ENCODE data around the gene CLHC1.

Gene CLHC1

GRCh38 chr2:55180374-55180773 is 51.7 kb downstream of the CLHC1 start:
- in situ Hi-C loops (cut with HindIII; ENCODE audit: low sequenced_read_pairs): no loop called here
- TF ChIP-seq, protein P1, sequence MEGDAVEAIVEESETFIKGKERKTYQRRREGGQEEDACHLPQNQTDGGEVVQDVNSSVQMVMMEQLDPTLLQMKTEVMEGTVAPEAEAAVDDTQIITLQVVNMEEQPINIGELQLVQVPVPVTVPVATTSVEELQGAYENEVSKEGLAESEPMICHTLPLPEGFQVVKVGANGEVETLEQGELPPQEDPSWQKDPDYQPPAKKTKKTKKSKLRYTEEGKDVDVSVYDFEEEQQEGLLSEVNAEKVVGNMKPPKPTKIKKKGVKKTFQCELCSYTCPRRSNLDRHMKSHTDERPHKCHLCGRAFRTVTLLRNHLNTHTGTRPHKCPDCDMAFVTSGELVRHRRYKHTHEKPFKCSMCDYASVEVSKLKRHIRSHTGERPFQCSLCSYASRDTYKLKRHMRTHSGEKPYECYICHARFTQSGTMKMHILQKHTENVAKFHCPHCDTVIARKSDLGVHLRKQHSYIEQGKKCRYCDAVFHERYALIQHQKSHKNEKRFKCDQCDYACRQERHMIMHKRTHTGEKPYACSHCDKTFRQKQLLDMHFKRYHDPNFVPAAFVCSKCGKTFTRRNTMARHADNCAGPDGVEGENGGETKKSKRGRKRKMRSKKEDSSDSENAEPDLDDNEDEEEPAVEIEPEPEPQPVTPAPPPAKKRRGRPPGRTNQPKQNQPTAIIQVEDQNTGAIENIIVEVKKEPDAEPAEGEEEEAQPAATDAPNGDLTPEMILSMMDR (IDR thresholded peaks at IDR 0.05; ENCODE audit: low read depth, low read length, missing control alignments): no peak
- no peak overlapping the region for H3K4me3 ChIP-seq (ENCODE audit: low read depth, low read length)
- DNase-seq (ENCODE audit: low read depth): no peak

GRCh38 chr2:55176094-55176415 is 56.0 kb downstream of the CLHC1 start:
- in situ Hi-C loops (cut with HindIII; ENCODE audit: low sequenced_read_pairs): no loop called here
- TF ChIP-seq, protein P1 (IDR thresholded peaks at IDR 0.05; ENCODE audit: low read depth, low read length, missing control alignments): no peak

DNA sequence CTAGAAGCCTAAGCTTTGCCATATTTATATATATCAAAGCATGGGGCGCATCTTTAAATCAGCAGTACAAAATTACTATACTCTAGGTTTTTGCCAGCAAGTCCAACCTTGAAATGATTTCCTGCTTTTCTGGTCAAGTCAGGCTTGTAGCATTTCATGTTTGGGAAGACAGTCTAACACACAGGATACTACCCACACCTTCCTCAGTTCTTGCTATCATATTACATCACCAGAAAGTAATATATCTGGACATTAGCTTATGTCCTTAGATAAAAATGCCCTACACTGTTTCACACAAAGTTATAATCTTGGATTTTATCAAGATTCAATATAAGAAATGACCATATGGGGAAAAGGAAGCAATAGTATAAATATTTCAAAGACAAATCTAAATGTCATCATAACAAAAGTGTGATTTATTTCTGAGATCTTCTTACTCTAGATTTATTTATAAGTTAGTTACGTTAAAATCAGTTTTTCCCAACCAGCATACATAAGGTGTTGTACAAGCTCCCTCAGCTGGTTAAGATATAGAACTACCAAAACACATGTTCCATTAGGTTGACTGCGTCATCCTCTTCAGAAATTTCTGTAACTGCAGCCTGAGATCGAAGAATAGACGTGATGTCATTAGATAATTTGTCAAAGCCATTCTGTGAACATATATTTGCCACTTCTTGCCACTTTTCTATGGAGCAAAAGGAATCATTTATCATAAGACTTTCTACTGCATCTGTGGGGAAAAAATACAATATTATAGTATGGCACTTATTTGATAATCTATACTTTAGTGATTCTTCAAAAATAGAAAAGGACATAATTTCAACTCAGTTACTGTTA is 56.6 kb downstream of the CLHC1 start:
- in situ Hi-C loops (cut with HindIII; ENCODE audit: low sequenced_read_pairs): no loop called here
- DNase-seq (ENCODE audit: low read depth): peak; percentile 54
- no peak overlapping the region for H3K4me3 ChIP-seq (ENCODE audit: low read depth, low read length)
- TF ChIP-seq, protein P1 (IDR thresholded peaks at IDR 0.05; ENCODE audit: low read depth, low read length, missing control alignments): peak; percentile 50

More at GRCh38 chr2:55176094-55176415, 56.0 kb downstream of the CLHC1 start:
- DNase-seq (ENCODE audit: low read depth): no peak
- no peak overlapping the region for H3K4me3 ChIP-seq (ENCODE audit: low read depth, low read length)

GRCh38 chr2:55173438-55174054 is 58.5 kb downstream of the CLHC1 start:
- no peak for DNase-seq (ENCODE audit: low read depth)
- TF ChIP-seq, protein P1 (IDR thresholded peaks at IDR 0.05; ENCODE audit: low read depth, low read length, missing control alignments): no peak
- in situ Hi-C loops (cut with HindIII; ENCODE audit: low sequenced_read_pairs): loop anchor here (5.0 kb wide), 1 partner anchor 146 kb away; no protein-coding TSS in a partner anchor
- no peak overlapping the region for H3K4me3 ChIP-seq (ENCODE audit: low read depth, low read length)

DNA sequence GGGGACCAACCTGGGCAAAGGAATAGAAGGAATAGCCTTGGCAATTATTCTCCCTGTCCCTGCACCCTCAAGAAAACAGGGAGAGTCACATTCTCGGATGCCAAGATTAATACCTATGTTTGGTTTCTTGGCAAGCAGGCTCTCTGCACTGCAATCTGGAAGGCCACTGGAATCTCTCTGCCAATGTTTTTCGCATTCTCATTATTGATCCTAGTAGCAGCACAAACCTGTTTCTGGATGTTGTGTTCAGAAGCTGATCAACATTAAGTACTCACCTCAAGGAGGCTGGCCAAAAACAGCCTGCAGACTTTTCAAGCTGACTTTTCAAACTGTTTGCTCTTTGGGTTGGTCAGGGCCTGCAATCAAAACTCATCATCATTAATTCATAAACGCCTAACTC is 62.2 kb downstream of the CLHC1 start:
- TF ChIP-seq, protein P1 (IDR thresholded peaks at IDR 0.05; ENCODE audit: low read depth, low read length, missing control alignments): no peak
- in situ Hi-C loops (cut with HindIII; ENCODE audit: low sequenced_read_pairs): loop anchor here (5.0 kb wide), 1 partner anchor 143 kb away; no protein-coding TSS in a partner anchor

GRCh38 chr2:55169359-55169758 is 62.7 kb downstream of the CLHC1 start:
- in situ Hi-C loops (cut with HindIII; ENCODE audit: low sequenced_read_pairs): no loop called here

More for the DNA sequence above, 62.2 kb downstream of the CLHC1 start:
- H3K4me3 ChIP-seq (ENCODE audit: low read depth, low read length): no peak overlapping the region
- DNase-seq (ENCODE audit: low read depth): no peak

More at GRCh38 chr2:55169359-55169758, 62.7 kb downstream of the CLHC1 start:
- TF ChIP-seq, protein P1 (IDR thresholded peaks at IDR 0.05; ENCODE audit: low read depth, low read length, missing control alignments): no peak
- no peak for DNase-seq (ENCODE audit: low read depth)
- H3K4me3 ChIP-seq (ENCODE audit: low read depth, low read length): no peak overlapping the region
